ENCODE measurements around the gene CTNS. TPM values are rescaled to one million over a fixed set of nuclear protein-coding genes. Genes with fewer than 3 reads are reported as not detected.

CTNS gene
- total and polyA plus RNA-seq, 7 experiments from 2014 or later, result 4.7 to 15.2 (median 8.8) TPM

GRCh38 chr17:3621146-3621720, 15.3 kb upstream of the CTNS start:
- no peak overlapping the region for H3K27ac Mint-ChIP-seq
- H3K27me3 Mint-ChIP-seq, result no peaks in the 10 kb centered on the region
- peaks cover 11 to 56% (median 42%) of the 10 kb centered on the region in 5 donors for H3K36me3 Mint-ChIP-seq
- ATAC-seq, result no peak
- H3K9me3 Mint-ChIP-seq, result peaks cover 0 to 15% (median 4%) of the 10 kb centered on the region in 11 donors
- DNase-seq, result no peak
- Histone ChIP-seq H3K36me3 (ENCODE audit: control insufficient read depth in 2 of 3, insufficient read depth in 3 of 3, low read length in 3 of 3) (peaks cover 0 to 61% (median 3%) of the 10 kb centered on the region in 3 experiments), H3K4me3 (ENCODE audit: low read length) (no peak overlapping the region), H3K27ac (ENCODE audit: low read depth, low read length) (no peak overlapping the region), H3K27me3 (ENCODE audit: control insufficient read depth in 2 of 2, insufficient read depth in 2 of 2, low read length in 2 of 2) (no peaks in the 10 kb centered on the region), H3K4me1 (ENCODE audit: control insufficient read depth in 2 of 2, insufficient read depth in 2 of 2, low read length in 2 of 2) (no peaks in the 10 kb centered on the region), H3K9me3 (ENCODE audit: control insufficient read depth in 2 of 3, low read length in 3 of 3) (peaks cover 0 to 10% (median 0%) of the 10 kb centered on the region in 3 experiments)
- no peak overlapping the region for H3K4me3 Mint-ChIP-seq
- H3K4me1 Mint-ChIP-seq, result no peaks in the 10 kb centered on the region
- POLR2A ChIA-PET, result no interaction called here
- CTCF ChIA-PET, result no interaction called here
- intact Hi-C loops (cut with micrococcal nuclease), result loop anchor here in 1 of 2 donors (10.0 kb wide), 1 partner anchor 776 kb away; no protein-coding TSS in a partner anchor

- CTCF ChIA-PET, result no interaction called here
- H3K36me3 ChIP-seq (ENCODE audit: control insufficient read depth in 2 of 3, insufficient read depth in 3 of 3, low read length in 3 of 3), result peaks cover 0 to 64% (median 3%) of the 10 kb centered on the region in 3 experiments
Observed at GRCh38 chr17:3622977-3623594, 13.5 kb upstream of the CTNS start.

GRCh38 chr17:3626831-3627768, 9.5 kb upstream of the CTNS start:
- Histone ChIP-seq H3K27ac (ENCODE audit: low read depth, low read length) (no peak overlapping the region), H3K36me3 (ENCODE audit: control insufficient read depth in 2 of 3, insufficient read depth in 3 of 3, low read length in 3 of 3) (peaks cover 0 to 63% (median 4%) of the 10 kb centered on the region in 3 experiments), H3K27me3 (ENCODE audit: control insufficient read depth in 2 of 2, insufficient read depth in 2 of 2, low read length in 2 of 2) (no peaks in the 10 kb centered on the region), H3K9me3 (ENCODE audit: control insufficient read depth in 2 of 3, low read length in 3 of 3) (no peaks in the 10 kb centered on the region), H3K4me3 (ENCODE audit: low read length) (no peak overlapping the region), H3K4me1 (ENCODE audit: control insufficient read depth in 2 of 2, insufficient read depth in 2 of 2, low read length in 2 of 2) (no peaks in the 10 kb centered on the region)
- peaks cover 0 to 4% (median under 1%) of the 10 kb centered on the region in 7 donors for H3K4me1 Mint-ChIP-seq
- peak overlapping the region in 1 of 9 donors; percentile 38 for H3K27ac Mint-ChIP-seq
- ChIA-PET CTCF (no interaction called here), POLR2A (interaction anchor here (0.6 to 1.4 kb wide), 2 partner anchors 8 to 9 kb away, joined by 3 to 5 read pairs; partner anchors contain the start of genes CTNS and SHPK)
- no peak for DNase-seq
- ATAC-seq, result no peak
- H3K27me3 Mint-ChIP-seq, result no peaks in the 10 kb centered on the region
- H3K4me3 Mint-ChIP-seq, result no peak overlapping the region
- no peaks in the 10 kb centered on the region for H3K9me3 Mint-ChIP-seq
- intact Hi-C loops (cut with micrococcal nuclease), result loop anchor here in 1 of 2 donors (10.0 kb wide), 1 partner anchor 782 kb away; no protein-coding TSS in a partner anchor
- peaks cover 4 to 35% (median 21%) of the 10 kb centered on the region in 5 donors for H3K36me3 Mint-ChIP-seq

More at GRCh38 chr17:3622977-3623594, 13.5 kb upstream of the CTNS start:
- no peak overlapping the region for H3K27ac Mint-ChIP-seq
- H3K4me3 Mint-ChIP-seq, result no peak overlapping the region
- no peaks in the 10 kb centered on the region for H3K9me3 ChIP-seq (ENCODE audit: control insufficient read depth in 2 of 3, low read length in 3 of 3)
- H3K27ac ChIP-seq (ENCODE audit: low read depth, low read length), result no peak overlapping the region
- H3K4me3 ChIP-seq (ENCODE audit: low read length), result no peak overlapping the region
- H3K4me1 ChIP-seq (ENCODE audit: control insufficient read depth in 2 of 2, insufficient read depth in 2 of 2, low read length in 2 of 2), result no peaks in the 10 kb centered on the region
- ATAC-seq, result no peak
- no peaks in the 10 kb centered on the region for H3K27me3 Mint-ChIP-seq
- POLR2A ChIA-PET, result no interaction called here
- intact Hi-C loops (cut with micrococcal nuclease), result loop anchor here in 1 of 2 donors (10.0 kb wide), 1 partner anchor 778 kb away; no protein-coding TSS in a partner anchor
- H3K27me3 ChIP-seq (ENCODE audit: control insufficient read depth in 2 of 2, insufficient read depth in 2 of 2, low read length in 2 of 2), result no peaks in the 10 kb centered on the region
- peaks cover 4 to 48% (median 36%) of the 10 kb centered on the region in 5 donors for H3K36me3 Mint-ChIP-seq
- H3K9me3 Mint-ChIP-seq, result peaks cover 0 to 4% (median 0%) of the 10 kb centered on the region in 11 donors
- no peak for DNase-seq
- H3K4me1 Mint-ChIP-seq, result peaks cover 0 to 1% (median 0%) of the 10 kb centered on the region in 7 donors

- POLR2A ChIA-PET, result no interaction called here
- no peak for ATAC-seq
Observed at GRCh38 chr17:3627769-3628167, 8.8 kb upstream of the CTNS start.

GRCh38 chr17:3630781-3631180, 5.8 kb upstream of the CTNS start:
- no peak for DNase-seq
- Histone ChIP-seq H3K27ac (ENCODE audit: low read depth, low read length) (no peak overlapping the region), H3K27me3 (ENCODE audit: control insufficient read depth in 2 of 2, insufficient read depth in 2 of 2, low read length in 2 of 2) (no peaks in the 10 kb centered on the region), H3K4me1 (ENCODE audit: control insufficient read depth in 2 of 2, insufficient read depth in 2 of 2, low read length in 2 of 2) (peaks cover 0 to 3% of the 10 kb centered on the region in 2 donors), H3K36me3 (ENCODE audit: control insufficient read depth in 2 of 3, insufficient read depth in 3 of 3, low read length in 3 of 3) (peaks cover 0 to 33% (median 4%) of the 10 kb centered on the region in 3 experiments), H3K4me3 (ENCODE audit: low read length) (no peak overlapping the region), H3K9me3 (ENCODE audit: control insufficient read depth in 2 of 3, low read length in 3 of 3) (no peaks in the 10 kb centered on the region)
- intact Hi-C loops (cut with micrococcal nuclease), result loop anchor here in 1 of 2 donors (10.0 kb wide), 1 partner anchor 1036 kb away; the partner anchor contains the start of gene PAFAH1B1
- ChIA-PET CTCF (no interaction called here), POLR2A (no interaction called here)
- Mint-ChIP-seq H3K4me3 (no peak overlapping the region), H3K36me3 (peaks cover 4 to 28% (median 14%) of the 10 kb centered on the region in 5 donors), H3K27me3 (no peaks in the 10 kb centered on the region), H3K4me1 (peaks cover 6 to 24% (median 16%) of the 10 kb centered on the region in 7 donors), H3K27ac (no peak overlapping the region), H3K9me3 (no peaks in the 10 kb centered on the region)
- ATAC-seq, result no peak

More at GRCh38 chr17:3627769-3628167, 8.8 kb upstream of the CTNS start:
- Mint-ChIP-seq H3K9me3 (no peaks in the 10 kb centered on the region), H3K4me1 (peaks cover 0 to 8% (median 5%) of the 10 kb centered on the region in 7 donors), H3K36me3 (peaks cover 4 to 39% (median 24%) of the 10 kb centered on the region in 5 donors), H3K27me3 (no peaks in the 10 kb centered on the region), H3K27ac (no peak overlapping the region), H3K4me3 (no peak overlapping the region)
- peaks cover 0 to 56% (median 4%) of the 10 kb centered on the region in 3 experiments for H3K36me3 ChIP-seq (ENCODE audit: control insufficient read depth in 2 of 3, insufficient read depth in 3 of 3, low read length in 3 of 3)
- no peaks in the 10 kb centered on the region for H3K4me1 ChIP-seq (ENCODE audit: control insufficient read depth in 2 of 2, insufficient read depth in 2 of 2, low read length in 2 of 2)
- H3K9me3 ChIP-seq (ENCODE audit: control insufficient read depth in 2 of 3, low read length in 3 of 3), result no peaks in the 10 kb centered on the region
- DNase-seq, result no peak
- no peak overlapping the region for H3K4me3 ChIP-seq (ENCODE audit: low read length)
- intact Hi-C loops (cut with micrococcal nuclease), result loop anchor here in 1 of 2 donors (10.0 kb wide), 1 partner anchor 783 kb away; no protein-coding TSS in a partner anchor
- CTCF ChIA-PET, result no interaction called here
- no peak overlapping the region for H3K27ac ChIP-seq (ENCODE audit: low read depth, low read length)
- no peaks in the 10 kb centered on the region for H3K27me3 ChIP-seq (ENCODE audit: control insufficient read depth in 2 of 2, insufficient read depth in 2 of 2, low read length in 2 of 2)

- Histone ChIP-seq H3K36me3 (ENCODE audit: control insufficient read depth in 2 of 3, insufficient read depth in 3 of 3, low read length in 3 of 3) (peaks cover 0 to 37% (median 4%) of the 10 kb centered on the region in 3 experiments), H3K9me3 (ENCODE audit: control insufficient read depth in 2 of 3, low read length in 3 of 3) (no peaks in the 10 kb centered on the region), H3K4me1 (ENCODE audit: control insufficient read depth in 2 of 2, insufficient read depth in 2 of 2, low read length in 2 of 2) (peaks cover 0 to 3% of the 10 kb centered on the region in 2 donors), H3K27ac (ENCODE audit: low read depth, low read length) (no peak overlapping the region), H3K4me3 (ENCODE audit: low read length) (no peak overlapping the region), H3K27me3 (ENCODE audit: control insufficient read depth in 2 of 2, insufficient read depth in 2 of 2, low read length in 2 of 2) (no peaks in the 10 kb centered on the region)
- Mint-ChIP-seq H3K4me3 (no peak overlapping the region), H3K4me1 (peaks cover 10 to 28% (median 19%) of the 10 kb centered on the region in 7 donors), H3K36me3 (peaks cover 4 to 18% (median 9%) of the 10 kb centered on the region in 5 donors), H3K27me3 (no peaks in the 10 kb centered on the region), H3K27ac (no peak overlapping the region), H3K9me3 (no peaks in the 10 kb centered on the region)
- ATAC-seq (no peak), DNase-seq (no peak)
- ChIA-PET POLR2A (no interaction called here), CTCF (interaction anchor here (0.6 kb wide), 2 partner anchors 14 to 1430 kb away, joined by 3 to 5 read pairs; no protein-coding TSS in a partner anchor)
- intact Hi-C loops (cut with micrococcal nuclease), result loop anchor here in 1 of 2 donors (10.0 kb wide), 1 partner anchor 1037 kb away; the partner anchor contains the start of gene PAFAH1B1
Observed at GRCh38 chr17:3632287-3632686, 4.3 kb upstream of the CTNS start.

All from naive thymus-derived CD4-positive, alpha-beta T cell (primary cell).